ENCODE data around the gene INTS1. TPM values are rescaled to one million over a fixed set of nuclear protein-coding genes. Genes with fewer than 3 reads are reported as not detected.

Gene INTS1
- polyA plus RNA-seq, 3 donors = 5.5 to 64.3 (median 7.3) TPM

DNA sequence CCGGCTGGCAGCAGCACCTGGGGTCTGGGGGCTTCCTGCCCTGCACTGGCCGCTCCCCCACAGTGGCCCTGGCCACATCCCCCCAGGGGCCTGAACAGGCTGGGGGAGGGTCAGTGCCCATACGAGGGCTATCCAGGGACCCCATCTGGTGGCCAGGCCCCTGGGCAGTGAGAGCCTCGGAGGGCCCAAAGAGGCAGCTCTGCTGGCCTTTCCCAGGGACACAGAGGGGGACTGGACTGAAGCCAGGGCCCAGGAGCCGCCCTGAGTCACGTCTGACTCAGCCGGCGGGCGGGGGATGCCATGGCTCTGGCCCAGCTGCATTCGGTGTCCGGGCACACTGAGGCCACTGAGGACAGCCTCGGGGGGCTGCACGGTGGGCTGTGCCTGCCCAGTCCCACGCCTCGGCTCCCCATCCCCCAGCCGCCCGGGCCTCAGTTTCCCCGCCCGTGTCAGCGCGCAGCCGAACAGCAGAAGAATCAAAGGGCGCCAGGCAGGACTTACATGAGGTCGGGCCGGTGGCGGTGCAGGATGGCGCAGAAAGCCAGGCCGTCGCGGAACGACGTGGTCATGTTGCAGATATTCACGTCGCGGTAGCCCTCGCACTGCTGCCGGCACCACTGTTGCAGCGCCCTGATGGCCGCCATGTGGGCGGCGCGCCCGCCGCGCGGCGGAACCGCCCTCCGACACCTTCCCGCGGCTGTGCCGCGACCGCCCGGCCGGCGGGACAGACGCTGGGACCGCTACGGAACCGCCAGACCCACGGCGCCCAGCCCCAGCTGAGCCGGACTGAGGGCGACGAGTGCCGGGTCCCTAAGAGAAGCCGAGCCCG, 45.3 kb downstream of the INTS1 start, which contains the start of gene MICALL2:
TSS of gene MICALL2 (minus strand) at position 788 of the 829 bp plus-strand sequence. CDS start at position 644, 144 bp downstream.
- peak within 1 kb of the TSS; percentile 76 to 90 (median 89) for H3K27ac Mint-ChIP-seq
- peaks cover 40 to 53% of the 10 kb centered on the region in 2 donors for H3K4me1 ChIP-seq (ENCODE audit: control insufficient read depth in 1 of 2, insufficient read depth in 2 of 2, low read length in 2 of 2)
- peaks cover 0 to 2% (median 0%) of the 10 kb centered on the region in 7 donors for H3K9me3 Mint-ChIP-seq
- H3K9me3 ChIP-seq (replicated peaks in 1 of 2; ENCODE audit: control insufficient read depth in 1 of 2, insufficient read depth in 1 of 2, low read length in 2 of 2) = no peaks in the 10 kb centered on the region
- H3K4me2 ChIP-seq (replicated peaks; ENCODE audit: extremely low read depth, low read length, poor library complexity, severe bottlenecking) = peak within 1 kb of the TSS; percentile 98
- H3K4me3 Mint-ChIP-seq = peak within 1 kb of the TSS; percentile 84 to 89
- peak within 1 kb of the TSS; percentile 52 to 87 for H3K27ac ChIP-seq (ENCODE audit: low read depth in 1 of 2, low read length in 2 of 2)
- DNase-seq = peak; percentile 81 to 91 (median 87)
- H3K79me2 ChIP-seq (ENCODE audit: insufficient read depth, low read length) = peaks cover 19% of the 10 kb centered on the region
- H3K4me1 Mint-ChIP-seq = peaks cover 46% of the 10 kb centered on the region
- H2AFZ ChIP-seq (ENCODE audit: insufficient read depth, low read depth, low read length, poor library complexity, severe bottlenecking) = peak within 1 kb of the TSS; percentile 87
- no peaks in the 10 kb centered on the region for H3K36me3 Mint-ChIP-seq
- H3K36me3 ChIP-seq (replicated peaks in 1 of 2; ENCODE audit: control insufficient read depth in 1 of 2, insufficient read depth in 2 of 2, low read length in 2 of 2) = no peaks in the 10 kb centered on the region
- peaks cover 4% of the 10 kb centered on the region for H4K20me1 ChIP-seq (ENCODE audit: insufficient read depth, low read length)
- TF ChIP-seq, protein P1, sequence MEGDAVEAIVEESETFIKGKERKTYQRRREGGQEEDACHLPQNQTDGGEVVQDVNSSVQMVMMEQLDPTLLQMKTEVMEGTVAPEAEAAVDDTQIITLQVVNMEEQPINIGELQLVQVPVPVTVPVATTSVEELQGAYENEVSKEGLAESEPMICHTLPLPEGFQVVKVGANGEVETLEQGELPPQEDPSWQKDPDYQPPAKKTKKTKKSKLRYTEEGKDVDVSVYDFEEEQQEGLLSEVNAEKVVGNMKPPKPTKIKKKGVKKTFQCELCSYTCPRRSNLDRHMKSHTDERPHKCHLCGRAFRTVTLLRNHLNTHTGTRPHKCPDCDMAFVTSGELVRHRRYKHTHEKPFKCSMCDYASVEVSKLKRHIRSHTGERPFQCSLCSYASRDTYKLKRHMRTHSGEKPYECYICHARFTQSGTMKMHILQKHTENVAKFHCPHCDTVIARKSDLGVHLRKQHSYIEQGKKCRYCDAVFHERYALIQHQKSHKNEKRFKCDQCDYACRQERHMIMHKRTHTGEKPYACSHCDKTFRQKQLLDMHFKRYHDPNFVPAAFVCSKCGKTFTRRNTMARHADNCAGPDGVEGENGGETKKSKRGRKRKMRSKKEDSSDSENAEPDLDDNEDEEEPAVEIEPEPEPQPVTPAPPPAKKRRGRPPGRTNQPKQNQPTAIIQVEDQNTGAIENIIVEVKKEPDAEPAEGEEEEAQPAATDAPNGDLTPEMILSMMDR (IDR thresholded peaks at IDR 0.05) = no peak
- peak within 1 kb of the TSS; percentile 84 for H3K9ac ChIP-seq (ENCODE audit: insufficient read depth, low read length, poor library complexity, severe bottlenecking)
- H3K27me3 ChIP-seq (ENCODE audit: control insufficient read depth in 2 of 2, insufficient read depth in 2 of 2, low read length in 2 of 2) = no peaks in the 10 kb centered on the region
- H3K27me3 Mint-ChIP-seq (ENCODE audit: low read depth in 3 of 3) = peaks cover 0 to 5% (median 5%) of the 10 kb centered on the region in 3 donors
- WGBS (ENCODE audit: insufficient coverage) = 2% methylated on average over 66 of the region's 69 CpGs
- intact Hi-C loops (cut with micrococcal nuclease) = loop anchor here in 1 of 2 donors (5.0 kb wide), 1 partner anchor 47 kb away; no protein-coding TSS in a partner anchor
- H3K4me3 ChIP-seq (replicated peaks in 1 of 3; ENCODE audit: low read depth in 2 of 3, low read length in 3 of 3) = peak within 1 kb of the TSS; percentile 80 to 91 (median 90)

DNA sequence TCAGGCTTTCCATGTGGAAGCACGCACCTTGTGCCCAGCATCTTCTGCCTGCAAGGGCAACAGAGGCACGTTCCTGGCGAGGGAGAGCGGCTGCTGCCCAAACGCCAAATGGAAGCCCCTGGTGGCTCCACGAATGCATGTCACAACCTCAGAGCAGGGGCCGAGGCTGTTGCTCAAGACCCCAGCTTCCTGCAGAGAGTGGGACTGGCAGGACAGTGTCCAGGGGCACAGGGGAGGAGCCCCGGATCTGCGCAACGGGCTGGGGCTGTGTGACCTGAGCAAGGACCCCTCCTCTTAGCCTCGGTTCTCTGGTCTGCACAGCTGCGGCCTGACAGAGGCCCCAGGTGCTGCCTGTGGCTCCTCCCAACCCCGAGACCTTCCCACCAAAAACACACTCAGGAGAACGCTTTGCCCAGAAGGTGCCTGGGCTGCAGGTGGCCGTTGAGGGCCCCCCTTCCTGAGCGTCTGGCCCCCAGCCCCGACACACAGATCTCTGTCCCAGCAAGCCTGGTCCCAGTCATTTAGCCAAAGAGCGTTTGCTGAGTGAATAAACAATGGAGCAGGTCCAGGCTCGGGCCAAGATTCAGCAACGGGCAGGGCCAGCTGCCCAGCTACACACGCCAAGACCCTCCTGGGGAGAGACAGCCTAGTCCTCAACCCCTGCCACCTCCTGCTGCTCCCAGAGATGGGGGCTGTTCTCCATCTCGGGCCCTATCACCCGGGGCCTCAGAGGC, 46.1 kb downstream of the INTS1 start:
- intact Hi-C loops (cut with micrococcal nuclease) = loop anchor here in 1 of 2 donors (5.0 kb wide), 1 partner anchor 46 kb away; no protein-coding TSS in a partner anchor
- peak overlapping the region; percentile 52 to 91 (median 80) for H3K4me3 ChIP-seq (replicated peaks in 1 of 3; ENCODE audit: low read depth in 2 of 3, low read length in 3 of 3)
- H3K4me1 Mint-ChIP-seq = peaks cover 46% of the 10 kb centered on the region
- peaks cover 0 to 2% (median 0%) of the 10 kb centered on the region in 7 donors for H3K9me3 Mint-ChIP-seq
- peak in 2 of 3 donors; percentile 23 to 35 for DNase-seq
- no peaks in the 10 kb centered on the region for H3K36me3 Mint-ChIP-seq
- peak overlapping the region in 3 of 7 donors; percentile 11 to 74 (median 73) for H3K27ac Mint-ChIP-seq
- H2AFZ ChIP-seq (ENCODE audit: insufficient read depth, low read depth, low read length, poor library complexity, severe bottlenecking) = peak overlapping the region; percentile 72
- peak overlapping the region in 1 of 2 donors; percentile 87 for H3K27ac ChIP-seq (ENCODE audit: low read depth in 1 of 2, low read length in 2 of 2)
- TF ChIP-seq, protein P1 (IDR thresholded peaks at IDR 0.05) = no peak
- H3K79me2 ChIP-seq (ENCODE audit: insufficient read depth, low read length) = peaks cover 19% of the 10 kb centered on the region
- H3K4me3 Mint-ChIP-seq = peak overlapping the region; percentile 62 to 81
- H3K36me3 ChIP-seq (replicated peaks in 1 of 2; ENCODE audit: control insufficient read depth in 1 of 2, insufficient read depth in 2 of 2, low read length in 2 of 2) = no peaks in the 10 kb centered on the region
- H3K27me3 ChIP-seq (ENCODE audit: control insufficient read depth in 2 of 2, insufficient read depth in 2 of 2, low read length in 2 of 2) = no peaks in the 10 kb centered on the region
- peak overlapping the region; percentile 76 for H3K4me2 ChIP-seq (replicated peaks; ENCODE audit: extremely low read depth, low read length, poor library complexity, severe bottlenecking)
- H3K9ac ChIP-seq (ENCODE audit: insufficient read depth, low read length, poor library complexity, severe bottlenecking) = peak overlapping the region; percentile 84
- 25% methylated on average over 18 of the region's 23 CpGs for WGBS (ENCODE audit: insufficient coverage)
- H3K4me1 ChIP-seq (ENCODE audit: control insufficient read depth in 1 of 2, insufficient read depth in 2 of 2, low read length in 2 of 2) = peaks cover 40 to 53% of the 10 kb centered on the region in 2 donors
- H3K27me3 Mint-ChIP-seq (ENCODE audit: low read depth in 3 of 3) = peaks cover 0 to 5% (median 5%) of the 10 kb centered on the region in 3 donors
- H4K20me1 ChIP-seq (ENCODE audit: insufficient read depth, low read length) = peaks cover 4% of the 10 kb centered on the region
- no peaks in the 10 kb centered on the region for H3K9me3 ChIP-seq (replicated peaks in 1 of 2; ENCODE audit: control insufficient read depth in 1 of 2, insufficient read depth in 1 of 2, low read length in 2 of 2)
